GM21447 (cell line): ENCODE measurements around the gene SLC35E4.

Source experiments
- ATAC-seq: cut with Tn5 transposase; IDR thresholded peaks from one replicate; pipeline ENCODE4 v1.9.1; 2021; ENCODE audit not compliant: unreplicated experiment

Gene SLC35E4

DNA sequence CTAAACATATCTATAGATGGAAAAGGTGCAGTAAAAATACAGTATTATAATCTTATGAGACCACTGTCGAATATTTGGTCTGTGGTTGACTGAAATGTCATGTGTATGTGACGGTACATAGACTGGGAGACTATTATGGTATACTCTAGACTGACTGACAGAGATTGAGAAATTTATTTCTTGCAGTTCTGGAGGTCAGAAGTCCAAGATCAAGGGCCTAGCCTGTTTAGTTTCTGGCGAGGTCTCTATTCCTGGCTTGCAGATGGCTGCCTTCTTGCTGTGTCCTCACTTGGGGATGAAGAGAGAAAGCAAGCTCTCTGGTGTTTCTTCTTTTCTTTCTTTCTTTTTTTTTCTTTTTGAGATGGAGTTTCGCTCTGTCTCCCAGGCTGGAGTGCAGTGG is 51.8 kb downstream of the SLC35E4 start:
- no peak for ATAC-seq

DNA sequence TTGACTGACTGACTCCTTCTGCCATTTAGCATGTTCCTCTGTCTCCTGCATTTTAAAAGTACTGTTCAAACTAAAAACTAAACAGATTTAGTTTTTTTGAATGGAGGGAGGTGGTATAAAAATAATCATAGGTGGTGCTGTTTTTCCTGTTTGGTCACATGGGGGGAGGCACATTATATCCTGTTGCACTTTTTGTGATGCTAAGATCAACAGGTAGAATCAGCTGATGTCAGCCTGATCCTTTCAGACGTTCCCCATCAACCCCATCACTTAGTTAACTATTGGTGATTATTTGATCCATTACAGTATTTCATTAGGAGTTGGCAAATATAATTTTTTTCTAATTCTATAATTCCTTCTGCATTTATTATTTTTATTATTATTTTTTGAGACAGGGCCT is 54.0 kb downstream of the SLC35E4 start:
- no peak for ATAC-seq

DNA sequence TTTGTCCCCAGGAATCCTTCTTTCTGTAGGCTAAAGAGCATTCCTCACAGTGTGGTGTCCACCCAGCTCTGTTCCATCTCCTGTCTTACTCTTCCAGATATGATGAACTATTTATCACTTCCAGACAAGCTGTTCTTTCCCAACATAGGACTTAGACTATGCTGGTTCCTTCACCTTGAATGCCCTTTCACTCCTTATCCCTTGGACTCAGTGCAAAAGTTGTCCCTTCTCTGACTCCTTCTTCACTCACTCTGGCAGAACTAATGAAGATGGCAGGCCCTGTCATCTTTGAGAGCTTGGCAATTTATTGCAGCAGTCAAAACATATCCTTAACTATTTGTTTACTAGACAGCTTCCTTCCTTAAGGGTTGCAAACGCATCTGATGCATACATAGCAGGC is 55.6 kb downstream of the SLC35E4 start:
- ATAC-seq, result no peak

DNA sequence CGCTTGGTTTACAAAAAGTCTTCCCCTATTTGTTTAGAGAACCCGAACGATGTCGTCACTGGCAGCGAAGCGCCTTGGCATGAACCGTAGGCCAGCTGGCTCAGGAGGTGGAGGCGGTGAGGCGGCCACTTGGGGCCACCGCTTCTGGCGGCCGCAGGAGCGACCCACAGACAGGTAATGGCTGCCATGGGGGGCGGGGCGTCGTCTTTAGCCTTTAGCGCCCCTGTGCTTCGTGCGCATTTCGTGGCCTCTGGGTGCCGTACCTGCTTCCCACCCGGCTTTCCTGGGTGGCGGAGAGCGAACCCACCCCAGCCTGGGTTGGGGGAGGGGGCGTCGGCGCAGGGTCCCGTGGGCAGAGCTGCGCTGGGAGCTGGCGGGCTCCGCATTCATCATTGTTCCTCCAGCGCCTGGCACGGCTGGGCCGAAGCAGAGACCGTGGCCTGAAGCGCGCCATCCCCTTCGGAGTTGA is 58.6 kb downstream of the SLC35E4 start:
- ATAC-seq, result no peak

DNA sequence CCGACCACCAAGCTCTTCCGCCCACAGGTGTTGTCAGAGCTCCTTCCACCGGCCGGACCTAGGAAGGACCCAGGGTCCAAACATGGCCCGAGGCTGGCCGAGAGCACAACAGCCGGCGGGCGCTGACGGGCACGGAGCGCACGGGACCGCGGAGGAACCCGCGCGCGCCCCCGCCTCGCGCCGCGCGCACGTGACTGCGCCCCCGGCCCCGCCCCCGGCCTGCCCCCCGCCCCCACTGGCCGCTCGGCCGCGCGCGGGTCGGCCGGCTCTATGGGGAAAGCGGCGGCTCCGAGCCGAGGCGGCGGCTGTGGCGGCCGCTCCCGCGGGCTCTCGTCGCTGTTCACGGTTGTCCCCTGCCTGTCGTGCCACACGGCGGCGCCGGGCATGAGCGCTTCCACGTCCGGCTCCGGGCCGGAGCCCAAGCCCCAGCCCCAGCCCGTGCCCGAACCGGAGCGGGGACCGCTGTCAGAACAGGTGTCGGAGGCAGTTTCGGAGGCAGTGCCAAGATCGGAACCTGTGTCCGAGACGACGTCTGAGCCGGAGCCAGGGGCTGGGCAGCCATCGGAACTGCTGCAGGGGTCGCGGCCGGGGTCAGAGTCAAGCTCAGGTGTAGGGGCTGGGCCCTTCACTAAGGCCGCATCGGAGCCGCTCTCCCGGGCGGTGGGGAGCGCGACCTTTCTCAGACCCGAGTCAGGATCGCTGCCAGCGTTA is 59.2 kb downstream of the SLC35E4 start, which contains the start of gene OSBP2:
Gene OSBP2 (plus strand): TSS at position 235 of the 711 bp plus-strand sequence. CDS start 36 bp downstream, at position 271.
- ATAC-seq, result no peak

DNA sequence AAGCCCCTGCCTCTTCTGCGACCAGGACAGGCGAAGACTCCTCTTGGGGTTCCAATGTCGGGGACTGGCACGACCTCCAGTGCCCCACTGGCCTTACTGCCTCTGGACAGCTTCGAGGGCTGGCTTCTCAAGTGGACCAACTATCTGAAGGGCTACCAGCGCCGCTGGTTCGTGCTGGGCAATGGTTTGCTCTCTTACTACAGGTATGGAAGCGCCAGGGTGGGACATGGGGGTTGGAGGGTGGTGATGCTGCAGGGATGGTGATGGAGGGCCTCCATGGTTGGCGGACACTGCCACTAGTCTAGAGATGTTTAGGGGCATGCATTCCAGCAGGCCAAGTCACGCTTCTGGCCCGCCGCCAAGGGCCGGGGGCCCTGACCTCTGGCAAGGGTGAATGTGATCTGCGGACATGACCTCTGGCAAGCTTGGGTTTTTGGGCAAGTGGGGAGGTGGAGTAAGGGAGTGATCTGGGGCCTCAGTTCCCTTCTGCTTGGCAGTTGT is 59.8 kb downstream of the SLC35E4 start:
- no peak for ATAC-seq

DNA sequence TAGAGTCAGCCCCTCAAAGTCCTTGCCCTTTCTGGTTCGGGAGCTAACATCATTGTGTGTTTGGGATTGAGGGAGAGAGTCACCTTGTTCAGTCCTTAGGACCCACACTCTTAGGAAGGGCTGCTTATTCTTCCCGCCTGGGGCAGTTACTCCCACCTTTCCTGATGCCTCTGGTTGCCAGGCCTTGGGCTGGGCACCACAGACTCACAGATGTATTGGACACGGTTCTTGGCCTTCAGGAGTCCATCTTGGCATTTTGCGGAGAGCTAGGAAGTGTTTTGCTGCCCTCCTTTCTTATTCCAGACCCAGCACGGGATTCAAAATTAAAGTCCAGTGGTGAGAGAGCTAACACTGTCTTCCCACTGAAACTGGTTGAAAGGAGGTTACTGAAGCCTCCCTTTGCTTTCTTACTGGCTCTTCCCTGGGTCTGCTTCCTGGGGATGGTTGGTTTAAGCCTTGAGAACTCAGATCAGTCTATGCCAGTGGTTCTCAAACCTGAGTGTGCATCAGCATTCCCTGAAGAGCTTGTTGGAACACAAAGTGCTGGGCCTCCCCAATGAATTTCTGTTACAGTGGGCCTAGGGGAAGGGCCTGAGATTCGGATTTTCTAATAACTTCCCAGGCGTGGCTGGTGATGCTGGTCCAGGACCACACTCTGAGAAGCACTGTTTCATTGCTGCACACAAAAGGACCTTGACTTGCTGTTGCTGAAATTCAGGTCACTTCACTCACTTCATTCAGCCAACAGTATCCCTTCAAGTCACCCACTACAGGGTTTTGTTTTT is 60.5 kb downstream of the SLC35E4 start:
- no peak for ATAC-seq
